ENCODE measurements around the gene UCK2.

Gene UCK2

DNA sequence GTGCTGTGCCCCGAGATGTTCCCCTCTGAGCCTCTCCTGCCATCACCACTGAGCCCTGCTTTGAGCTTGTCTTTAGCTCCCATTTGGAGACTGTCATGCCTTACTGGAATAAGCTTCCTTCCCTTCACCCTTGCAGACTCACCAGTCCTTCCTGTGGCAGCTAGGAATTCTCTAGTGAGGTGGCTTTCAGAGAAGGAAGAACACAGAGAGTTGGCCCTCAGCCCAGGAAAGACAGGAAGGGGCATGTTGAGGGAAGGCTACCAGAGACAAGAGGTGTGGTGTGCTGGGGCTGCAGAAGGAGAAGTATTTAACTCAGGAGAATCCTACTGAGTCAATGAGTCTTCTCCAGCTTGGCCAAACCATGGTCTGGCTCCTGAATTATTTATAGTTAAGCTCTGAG lies 76.3 kb downstream of the UCK2 start:
- no peak for TF ChIP-seq Cebpa-rat (IDR thresholded peaks at IDR 0.05)
- Histone ChIP-seq H3K9me3 (replicated peaks in 1 of 11) (no peaks in the 10 kb centered on the region), H3K4me2 (peak overlapping the region in 6 of 11 experiments; percentile 3 to 38 (median 13); a peak in 5 of 22 replicates), H3K27me3 (no peaks in the 10 kb centered on the region), H3K9ac (no peak overlapping the region), H3K4me1 (peaks cover 24 to 37% (median 32%) of the 10 kb centered on the region in 10 experiments), H3K27ac (no peak overlapping the region), H4K20me1 (peaks cover 0 to 91% (median 60%) of the 10 kb centered on the region in 11 experiments; a peak in 18 of 22 replicates), H3K4me3 (no peak overlapping the region), H3K36me3 (peaks cover 38 to 94% (median 81%) of the 10 kb centered on the region in 11 experiments)

DNA sequence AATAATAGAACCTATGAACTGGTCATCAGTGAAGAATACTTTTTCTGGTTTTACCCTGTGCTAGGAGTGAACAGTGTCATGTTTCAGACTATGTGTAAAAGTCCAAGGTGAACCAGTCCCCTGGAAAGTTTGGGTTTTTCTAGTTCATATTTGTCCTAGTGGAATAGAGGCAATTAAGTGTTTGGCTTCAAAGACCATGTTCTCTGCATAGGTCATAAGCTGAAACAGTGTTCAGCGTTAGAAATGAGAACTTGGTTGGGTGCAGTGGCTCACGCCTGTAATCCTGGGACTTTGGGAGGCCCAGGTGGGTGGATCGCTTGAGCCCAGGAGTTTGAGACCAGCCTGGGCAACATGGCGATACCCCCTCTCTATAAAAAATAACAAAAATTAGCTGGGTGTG lies 77.5 kb downstream of the UCK2 start:
- no peaks in the 10 kb centered on the region for H3K27me3 ChIP-seq
- no peak overlapping the region for H3K4me2 ChIP-seq
- H3K9ac ChIP-seq: no peak overlapping the region
- H4K20me1 ChIP-seq: peaks cover 0 to 88% (median 58%) of the 10 kb centered on the region in 11 experiments; a peak in 18 of 22 replicates
- peaks cover 15 to 25% (median 19%) of the 10 kb centered on the region in 10 experiments for H3K4me1 ChIP-seq
- peaks cover 49 to 94% (median 88%) of the 10 kb centered on the region in 11 experiments for H3K36me3 ChIP-seq
- no peak overlapping the region for H3K27ac ChIP-seq
- no peak overlapping the region for H3K4me3 ChIP-seq
- no peak for TF ChIP-seq Cebpa-rat (IDR thresholded peaks at IDR 0.05)
- no peaks in the 10 kb centered on the region for H3K9me3 ChIP-seq (replicated peaks in 1 of 11)

DNA sequence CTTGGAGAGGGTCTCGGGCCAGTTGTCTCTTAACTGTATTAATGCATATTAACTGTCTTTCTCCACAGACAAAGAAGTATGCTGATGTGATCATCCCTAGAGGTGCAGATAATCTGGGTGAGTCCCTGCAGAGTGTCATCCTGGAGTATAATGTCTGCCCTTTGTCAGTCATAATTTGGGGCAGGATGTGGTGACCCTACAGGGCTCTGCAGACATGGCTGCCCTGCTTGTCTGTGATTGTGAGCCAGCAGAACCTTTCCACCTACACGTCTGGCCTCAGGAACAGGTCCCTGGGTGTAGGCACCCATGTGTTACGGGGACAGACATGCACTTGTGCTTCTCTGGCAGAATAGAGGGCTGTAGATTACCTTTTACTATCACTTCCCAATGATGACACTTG lies 78.4 kb downstream of the UCK2 start:
- H3K9ac ChIP-seq: no peak overlapping the region
- TF ChIP-seq Cebpa-rat (IDR thresholded peaks at IDR 0.05): no peak
- no peaks in the 10 kb centered on the region for H3K9me3 ChIP-seq (replicated peaks in 1 of 11)
- no peak overlapping the region for H3K4me3 ChIP-seq
- no peaks in the 10 kb centered on the region for H3K27me3 ChIP-seq
- peaks cover 55 to 100% (median 96%) of the 10 kb centered on the region in 11 experiments for H3K36me3 ChIP-seq
- H3K4me1 ChIP-seq: peaks cover 6 to 16% (median 10%) of the 10 kb centered on the region in 10 experiments
- no peak overlapping the region for H3K27ac ChIP-seq
- peaks cover 0 to 86% (median 53%) of the 10 kb centered on the region in 11 experiments; a peak in 15 of 22 replicates for H4K20me1 ChIP-seq
- H3K4me2 ChIP-seq: no peak overlapping the region

DNA sequence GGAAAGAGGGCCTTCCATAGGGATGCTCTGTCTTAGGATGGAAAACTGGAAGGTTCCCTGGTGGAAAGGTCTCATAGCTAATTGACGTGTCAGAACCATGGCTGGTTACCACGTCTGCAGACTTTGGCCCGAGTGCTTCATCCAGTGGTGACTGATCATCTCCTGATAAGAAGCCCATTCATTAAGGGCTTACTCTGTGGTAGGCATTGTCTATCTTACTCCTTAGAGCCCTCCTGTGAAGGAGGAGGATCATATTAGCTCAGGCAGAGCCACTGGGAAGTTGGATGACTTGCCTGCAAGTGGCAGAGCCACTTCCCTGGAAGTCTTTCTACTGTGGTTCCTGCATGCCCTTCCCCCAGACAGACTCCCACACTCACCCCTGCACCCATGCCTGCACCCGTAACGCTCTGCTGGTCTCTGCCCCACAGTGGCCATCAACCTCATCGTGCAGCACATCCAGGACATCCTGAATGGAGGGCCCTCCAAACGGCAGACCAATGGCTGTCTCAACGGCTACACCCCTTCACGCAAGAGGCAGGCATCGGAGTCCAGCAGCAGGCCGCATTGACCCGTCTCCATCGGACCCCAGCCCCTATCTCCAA lies 79.9 kb downstream of the UCK2 start:
- peaks cover 0 to 88% (median 52%) of the 10 kb centered on the region in 11 experiments; a peak in 15 of 22 replicates for H4K20me1 ChIP-seq
- H3K27me3 ChIP-seq: no peaks in the 10 kb centered on the region
- H3K9ac ChIP-seq: no peak overlapping the region
- H3K36me3 ChIP-seq: peaks cover 55 to 100% (median 90%) of the 10 kb centered on the region in 11 experiments
- H3K4me3 ChIP-seq: no peak overlapping the region
- H3K27ac ChIP-seq: no peak overlapping the region
- H3K4me1 ChIP-seq: peaks cover 0 to 12% (median 7%) of the 10 kb centered on the region in 10 experiments; a peak in 12 of 20 replicates
- no peak overlapping the region for H3K4me2 ChIP-seq
- no peak for TF ChIP-seq Cebpa-rat (IDR thresholded peaks at IDR 0.05)
- H3K9me3 ChIP-seq (replicated peaks in 1 of 11): no peaks in the 10 kb centered on the region

DNA sequence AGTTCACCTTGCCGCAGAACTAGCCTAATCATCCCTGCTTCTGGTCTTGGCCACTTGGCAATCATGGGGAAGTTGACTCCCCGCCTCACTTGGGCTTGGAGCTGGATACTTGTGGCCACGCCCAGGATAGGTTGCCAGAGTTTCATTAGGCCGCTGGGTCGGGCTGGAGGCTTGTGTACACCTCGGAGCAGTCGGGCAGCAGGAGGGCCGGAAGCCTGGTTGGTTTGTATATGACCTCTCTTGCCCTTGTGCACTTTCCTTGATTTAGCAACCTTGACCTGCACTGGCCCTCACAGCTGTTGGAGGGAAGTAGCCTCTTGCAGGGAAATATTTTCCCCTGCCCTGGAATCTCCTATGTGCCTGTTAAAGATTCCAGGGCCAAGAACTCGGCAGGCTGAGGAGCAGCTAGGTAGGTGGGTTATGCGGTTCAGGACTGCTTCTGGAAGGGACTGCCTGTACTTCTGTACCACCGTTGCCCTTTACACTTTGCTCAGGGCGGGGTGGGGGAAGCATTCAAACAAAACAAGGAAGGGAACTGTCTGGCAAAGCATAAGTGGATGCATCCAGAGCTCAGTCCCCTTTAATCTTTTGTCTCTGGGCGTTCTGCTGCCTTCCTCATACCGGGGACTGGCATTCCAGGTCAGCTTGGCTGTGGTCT lies 83.5 kb downstream of the UCK2 start:
- no peak overlapping the region for H3K27ac ChIP-seq
- H3K36me3 ChIP-seq: peaks cover 44 to 68% (median 56%) of the 10 kb centered on the region in 11 experiments

DNA sequence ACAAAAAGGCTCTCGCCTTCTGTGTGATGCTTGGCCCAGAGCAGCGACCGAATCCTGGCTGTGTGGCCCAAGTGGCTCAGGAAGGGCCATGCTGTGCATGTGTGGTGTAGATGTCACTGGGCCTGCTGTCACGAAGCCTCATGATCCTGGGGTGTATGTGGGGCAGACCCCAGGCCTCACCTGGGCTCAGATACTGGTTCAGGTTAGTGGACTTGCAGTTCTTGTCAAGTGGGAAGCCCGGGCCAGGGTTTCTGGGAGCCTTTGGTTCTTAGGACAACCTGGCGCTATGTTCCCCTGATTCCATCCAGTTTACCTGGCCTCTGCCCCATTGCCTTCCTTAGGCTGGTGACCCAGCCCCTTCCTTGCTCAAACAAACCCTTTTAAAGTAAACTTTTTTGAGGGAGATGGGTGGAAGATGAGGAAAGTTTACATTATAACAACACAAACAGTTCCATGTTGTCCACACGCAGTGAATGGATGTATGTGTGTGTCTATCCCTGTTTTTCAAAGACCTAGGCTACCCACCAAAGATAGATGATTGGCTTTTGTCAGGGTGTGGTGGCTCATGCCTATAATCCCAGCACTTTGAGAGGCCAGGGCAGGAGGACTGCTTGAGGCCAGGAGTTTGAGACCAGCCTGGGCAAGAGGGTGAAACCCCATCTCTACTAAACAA lies 84.3 kb downstream of the UCK2 start:
- peaks cover 0 to 7% (median 0%) of the 10 kb centered on the region in 10 experiments; a peak in 1 of 20 replicates for H3K4me1 ChIP-seq
- H3K27ac ChIP-seq: no peak overlapping the region
- H4K20me1 ChIP-seq: peaks cover 0 to 61% (median 26%) of the 10 kb centered on the region in 11 experiments; a peak in 13 of 22 replicates
- H3K9ac ChIP-seq: no peak overlapping the region
- no peaks in the 10 kb centered on the region for H3K27me3 ChIP-seq
- peaks cover 37 to 60% (median 47%) of the 10 kb centered on the region in 11 experiments for H3K36me3 ChIP-seq
- no peaks in the 10 kb centered on the region for H3K9me3 ChIP-seq (replicated peaks in 1 of 11)
- TF ChIP-seq Cebpa-rat (IDR thresholded peaks at IDR 0.05): no peak
- H3K4me2 ChIP-seq: no peak overlapping the region
- H3K4me3 ChIP-seq: no peak overlapping the region

More for the DNA sequence above, 83.5 kb downstream of the UCK2 start:
- no peak overlapping the region for H3K9ac ChIP-seq
- no peaks in the 10 kb centered on the region for H3K9me3 ChIP-seq (replicated peaks in 1 of 11)
- no peak overlapping the region for H3K4me3 ChIP-seq
- peaks cover 0 to 7% (median 0%) of the 10 kb centered on the region in 10 experiments; a peak in 2 of 20 replicates for H3K4me1 ChIP-seq
- H3K27me3 ChIP-seq: no peaks in the 10 kb centered on the region
- no peak overlapping the region for H3K4me2 ChIP-seq
- peaks cover 0 to 66% (median 26%) of the 10 kb centered on the region in 11 experiments; a peak in 15 of 22 replicates for H4K20me1 ChIP-seq
- no peak for TF ChIP-seq Cebpa-rat (IDR thresholded peaks at IDR 0.05)

DNA sequence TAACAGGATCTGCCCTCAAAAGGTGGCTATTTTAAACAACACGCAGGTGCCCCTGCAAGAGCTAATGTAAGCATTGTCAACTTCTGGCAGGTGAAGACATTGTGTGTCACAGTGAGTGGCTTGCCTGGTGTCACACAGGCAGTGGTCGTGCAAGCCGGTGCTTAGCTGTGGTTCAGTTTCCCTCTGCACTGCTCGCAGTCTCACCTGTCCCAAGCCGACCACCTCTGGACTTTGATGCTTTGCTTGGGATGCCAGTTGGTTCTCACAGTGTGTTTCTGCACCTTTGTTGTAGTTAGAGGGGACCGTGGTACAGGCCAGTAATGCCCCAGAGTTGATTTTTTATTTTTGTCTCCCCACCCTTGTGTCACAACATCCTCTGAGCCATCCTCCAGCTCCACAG lies 85.2 kb downstream of the UCK2 start:
- no peaks in the 10 kb centered on the region for H3K9me3 ChIP-seq (replicated peaks in 1 of 11)
- peaks cover 28 to 53% (median 38%) of the 10 kb centered on the region in 11 experiments for H3K36me3 ChIP-seq
- H3K27ac ChIP-seq: no peak overlapping the region
- no peak overlapping the region for H3K4me3 ChIP-seq
- H3K4me1 ChIP-seq: no peaks in the 10 kb centered on the region
- H4K20me1 ChIP-seq: peaks cover 0 to 55% (median 22%) of the 10 kb centered on the region in 11 experiments; a peak in 13 of 22 replicates
- no peak overlapping the region for H3K9ac ChIP-seq
- no peak overlapping the region for H3K4me2 ChIP-seq
- no peaks in the 10 kb centered on the region for H3K27me3 ChIP-seq
- no peak for TF ChIP-seq Cebpa-rat (IDR thresholded peaks at IDR 0.05)

DNA sequence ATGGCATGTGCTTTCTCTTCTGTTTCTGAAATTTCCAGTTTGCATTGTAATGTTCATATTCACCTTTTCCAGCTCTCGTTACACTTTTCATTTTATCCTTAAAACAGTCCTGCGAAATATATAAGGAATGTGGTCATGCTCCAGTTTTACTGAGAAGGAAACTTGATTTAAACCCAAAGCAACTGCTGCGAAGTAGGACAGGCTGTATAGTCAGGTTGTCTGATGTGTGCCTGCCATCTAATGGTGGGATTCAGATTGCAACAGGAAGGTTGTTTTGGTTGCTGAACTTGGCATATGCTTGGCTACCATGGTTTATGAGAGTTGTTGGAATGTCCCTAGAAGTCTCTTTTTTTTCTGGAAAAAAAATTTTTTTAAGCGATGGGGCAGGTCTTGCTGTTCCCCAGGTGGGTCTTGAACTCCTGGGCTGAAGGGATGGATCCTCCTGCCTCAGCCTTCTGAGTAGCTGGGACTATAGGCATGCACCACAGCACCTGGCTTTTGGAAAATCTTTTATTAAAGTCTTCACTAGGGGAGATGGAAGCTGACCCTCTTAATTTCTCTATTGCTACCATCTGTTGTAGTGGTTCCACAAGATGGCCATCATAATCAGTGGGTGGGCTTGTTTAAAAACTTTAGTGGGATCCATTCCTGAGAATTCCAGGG lies 86.9 kb downstream of the UCK2 start:
- H3K27me3 ChIP-seq: no peaks in the 10 kb centered on the region
- H3K4me1 ChIP-seq: no peaks in the 10 kb centered on the region
- no peaks in the 10 kb centered on the region for H3K9me3 ChIP-seq (replicated peaks in 1 of 11)
- no peak overlapping the region for H3K4me3 ChIP-seq
- H3K9ac ChIP-seq: no peak overlapping the region
- no peak overlapping the region for H3K4me2 ChIP-seq
- peaks cover 12 to 39% (median 22%) of the 10 kb centered on the region in 11 experiments for H3K36me3 ChIP-seq
- H4K20me1 ChIP-seq: peaks cover 0 to 42% (median 17%) of the 10 kb centered on the region in 11 experiments; a peak in 10 of 22 replicates
- no peak for TF ChIP-seq Cebpa-rat (IDR thresholded peaks at IDR 0.05)
- H3K27ac ChIP-seq: no peak overlapping the region

Measured in BLaER1 treated with 17β-estradiol and CSF1 and Interleukin-3, amounts not matched to agents 10 nM and 100 nM (cell line).